Karpas-422 (cell line): ENCODE data around the gene ANGPTL2. TPM values are rescaled to one million over a fixed set of nuclear protein-coding genes. Genes with fewer than 3 reads are reported as not detected.

Source experiments
- total RNA-seq: library from RNA; depleted of rRNA; stranded (reverse); fragments of >200 nt; shearing (Covaris generic); gene quantifications from 2 replicates; pipeline ENCODE4 v1.2.3, GENCODE V29; 2014; ENCODE audit warnings: low replicate concordance; rRNA removed

ANGPTL2 gene
- total RNA-seq, 1 experiment from 2014 or later = not detected

Other genes with a start within 250 kb of the ANGPTL2 start
- gene RALGPS1, start 207.9 kb downstream of the ANGPTL2 start, total RNA-seq = 7.0 and 8.2 TPM in 2 replicates
- gene GARNL3, start 142.1 kb upstream of the ANGPTL2 start, total RNA-seq = 1.2 and 2.2 TPM in 2 replicates